Measurements from ENCODE around the gene MAML3. TPM values are rescaled to one million over a fixed set of nuclear protein-coding genes. Genes with fewer than 3 reads are reported as not detected.

The MAML3 gene
- total and polyA plus RNA-seq, 2 experiments from 2014 or later, result 1.7 to 6.5 TPM

DNA sequence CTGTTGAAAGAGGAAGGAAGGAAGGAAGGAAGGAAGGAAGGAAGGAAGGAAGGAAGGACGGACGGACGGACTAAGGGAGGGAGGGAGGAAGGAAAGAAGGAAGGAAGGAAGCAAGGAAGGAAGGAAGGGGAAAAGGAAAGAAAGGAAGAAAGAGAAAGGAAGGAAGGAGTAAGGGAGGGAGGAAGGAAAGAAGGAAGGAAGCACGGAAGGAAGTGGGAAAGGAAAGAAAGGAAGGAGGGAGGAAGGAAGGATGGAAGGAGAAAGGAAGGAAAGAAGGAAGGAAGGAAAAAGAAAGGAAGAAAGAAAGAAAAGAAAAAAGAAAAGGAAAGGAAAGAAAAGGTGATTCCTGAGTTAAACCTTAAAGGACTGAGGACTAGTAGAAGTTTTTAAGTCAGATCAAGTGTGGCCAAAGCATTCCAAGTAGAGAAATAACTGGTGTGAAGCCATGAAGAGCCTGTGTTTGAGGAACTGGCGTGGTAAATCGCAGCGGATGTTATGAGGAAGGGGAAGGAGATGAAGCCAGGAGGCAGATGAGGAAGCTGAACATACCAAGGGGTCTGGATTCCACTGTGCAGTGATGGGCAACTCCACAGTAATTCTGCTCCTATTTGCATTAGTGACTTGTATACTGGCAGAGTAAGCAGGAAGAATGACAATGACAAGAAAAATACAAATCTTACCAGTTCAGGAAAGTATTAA is 324.9 kb downstream of the MAML3 start:
- no peaks in the 10 kb centered on the region for H3K27me3 ChIP-seq (ENCODE audit: insufficient read depth)
- no peaks in the 10 kb centered on the region for H3K9me2 ChIP-seq (ENCODE audit: insufficient read depth)
- Mint-ChIP-seq H3K27me3 (ENCODE audit: insufficient read depth, low read depth, poor library complexity) (peaks cover 4% of the 10 kb centered on the region), H3K36me3 (ENCODE audit: low read depth) (no peaks in the 10 kb centered on the region), H3K4me1 (peaks cover 47% of the 10 kb centered on the region), H3K27ac (no peak overlapping the region), H3K4me3 (no peak overlapping the region), H3K9me3 (no peaks in the 10 kb centered on the region)
- H3K4me3 ChIP-seq, result no peak overlapping the region
- no peak overlapping the region for H3K4me2 ChIP-seq
- no peaks in the 10 kb centered on the region for H3F3A ChIP-seq (replicated peaks; ENCODE audit: low read depth)
- ATAC-seq, result no peak
- DNase-seq (ENCODE audit: low spot score), result no peak
- TF ChIP-seq JUNB (IDR thresholded peaks at IDR 0.05; ENCODE audit: unreplicated experiment) (no peak), EZH2 (IDR thresholded peaks at IDR 0.05; ENCODE audit: low read depth, unreplicated experiment) (no peak), NANOG (IDR thresholded peaks at IDR 0.05; ENCODE audit: borderline replicate concordance) (no peak), POLR2AphosphoS5 (IDR thresholded peaks at IDR 0.05; ENCODE audit: low read depth) (no peak), EZH2phosphoT487 (IDR thresholded peaks at IDR 0.05; ENCODE audit: unreplicated experiment) (no peak), ZNF331 (CRISPR knock-in tag; IDR thresholded peaks at IDR 0.05; ENCODE audit: low read depth) (no peak), CREB1 (CRISPR knock-in tag; IDR thresholded peaks at IDR 0.05; ENCODE audit: low read depth) (no peak), ZNF114 (CRISPR knock-in tag; IDR thresholded peaks at IDR 0.05) (no peak), STAT1 (IDR thresholded peaks at IDR 0.05; ENCODE audit: unreplicated experiment) (no peak)
- TF ChIP-seq, protein P1, sequence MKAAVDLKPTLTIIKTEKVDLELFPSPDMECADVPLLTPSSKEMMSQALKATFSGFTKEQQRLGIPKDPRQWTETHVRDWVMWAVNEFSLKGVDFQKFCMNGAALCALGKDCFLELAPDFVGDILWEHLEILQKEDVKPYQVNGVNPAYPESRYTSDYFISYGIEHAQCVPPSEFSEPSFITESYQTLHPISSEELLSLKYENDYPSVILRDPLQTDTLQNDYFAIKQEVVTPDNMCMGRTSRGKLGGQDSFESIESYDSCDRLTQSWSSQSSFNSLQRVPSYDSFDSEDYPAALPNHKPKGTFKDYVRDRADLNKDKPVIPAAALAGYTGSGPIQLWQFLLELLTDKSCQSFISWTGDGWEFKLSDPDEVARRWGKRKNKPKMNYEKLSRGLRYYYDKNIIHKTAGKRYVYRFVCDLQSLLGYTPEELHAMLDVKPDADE (IDR thresholded peaks at IDR 0.05), result no peak
- TF ChIP-seq, protein P2, sequence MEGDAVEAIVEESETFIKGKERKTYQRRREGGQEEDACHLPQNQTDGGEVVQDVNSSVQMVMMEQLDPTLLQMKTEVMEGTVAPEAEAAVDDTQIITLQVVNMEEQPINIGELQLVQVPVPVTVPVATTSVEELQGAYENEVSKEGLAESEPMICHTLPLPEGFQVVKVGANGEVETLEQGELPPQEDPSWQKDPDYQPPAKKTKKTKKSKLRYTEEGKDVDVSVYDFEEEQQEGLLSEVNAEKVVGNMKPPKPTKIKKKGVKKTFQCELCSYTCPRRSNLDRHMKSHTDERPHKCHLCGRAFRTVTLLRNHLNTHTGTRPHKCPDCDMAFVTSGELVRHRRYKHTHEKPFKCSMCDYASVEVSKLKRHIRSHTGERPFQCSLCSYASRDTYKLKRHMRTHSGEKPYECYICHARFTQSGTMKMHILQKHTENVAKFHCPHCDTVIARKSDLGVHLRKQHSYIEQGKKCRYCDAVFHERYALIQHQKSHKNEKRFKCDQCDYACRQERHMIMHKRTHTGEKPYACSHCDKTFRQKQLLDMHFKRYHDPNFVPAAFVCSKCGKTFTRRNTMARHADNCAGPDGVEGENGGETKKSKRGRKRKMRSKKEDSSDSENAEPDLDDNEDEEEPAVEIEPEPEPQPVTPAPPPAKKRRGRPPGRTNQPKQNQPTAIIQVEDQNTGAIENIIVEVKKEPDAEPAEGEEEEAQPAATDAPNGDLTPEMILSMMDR (conservative IDR thresholded peaks at IDR 0.05; ENCODE audit: low read depth in 2 of 2), result no peak
- TF ChIP-seq, protein P3, sequence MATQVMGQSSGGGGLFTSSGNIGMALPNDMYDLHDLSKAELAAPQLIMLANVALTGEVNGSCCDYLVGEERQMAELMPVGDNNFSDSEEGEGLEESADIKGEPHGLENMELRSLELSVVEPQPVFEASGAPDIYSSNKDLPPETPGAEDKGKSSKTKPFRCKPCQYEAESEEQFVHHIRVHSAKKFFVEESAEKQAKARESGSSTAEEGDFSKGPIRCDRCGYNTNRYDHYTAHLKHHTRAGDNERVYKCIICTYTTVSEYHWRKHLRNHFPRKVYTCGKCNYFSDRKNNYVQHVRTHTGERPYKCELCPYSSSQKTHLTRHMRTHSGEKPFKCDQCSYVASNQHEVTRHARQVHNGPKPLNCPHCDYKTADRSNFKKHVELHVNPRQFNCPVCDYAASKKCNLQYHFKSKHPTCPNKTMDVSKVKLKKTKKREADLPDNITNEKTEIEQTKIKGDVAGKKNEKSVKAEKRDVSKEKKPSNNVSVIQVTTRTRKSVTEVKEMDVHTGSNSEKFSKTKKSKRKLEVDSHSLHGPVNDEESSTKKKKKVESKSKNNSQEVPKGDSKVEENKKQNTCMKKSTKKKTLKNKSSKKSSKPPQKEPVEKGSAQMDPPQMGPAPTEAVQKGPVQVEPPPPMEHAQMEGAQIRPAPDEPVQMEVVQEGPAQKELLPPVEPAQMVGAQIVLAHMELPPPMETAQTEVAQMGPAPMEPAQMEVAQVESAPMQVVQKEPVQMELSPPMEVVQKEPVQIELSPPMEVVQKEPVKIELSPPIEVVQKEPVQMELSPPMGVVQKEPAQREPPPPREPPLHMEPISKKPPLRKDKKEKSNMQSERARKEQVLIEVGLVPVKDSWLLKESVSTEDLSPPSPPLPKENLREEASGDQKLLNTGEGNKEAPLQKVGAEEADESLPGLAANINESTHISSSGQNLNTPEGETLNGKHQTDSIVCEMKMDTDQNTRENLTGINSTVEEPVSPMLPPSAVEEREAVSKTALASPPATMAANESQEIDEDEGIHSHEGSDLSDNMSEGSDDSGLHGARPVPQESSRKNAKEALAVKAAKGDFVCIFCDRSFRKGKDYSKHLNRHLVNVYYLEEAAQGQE (IDR thresholded peaks at IDR 0.05; ENCODE audit: unreplicated experiment), result no peak
- peaks cover 51% of the 10 kb centered on the region for H3K4me1 ChIP-seq (ENCODE audit: insufficient read depth)
- no peak overlapping the region for H2AFZ ChIP-seq
- H3K27ac ChIP-seq (ENCODE audit: low read depth), result no peak overlapping the region
- no peaks in the 10 kb centered on the region for H3K79me2 ChIP-seq (replicated peaks; ENCODE audit: insufficient read depth)
- no peaks in the 10 kb centered on the region for H4K20me1 ChIP-seq (replicated peaks; ENCODE audit: insufficient read depth)
- no peaks in the 10 kb centered on the region for H3K36me3 ChIP-seq (ENCODE audit: insufficient read depth)
